ENCODE measurements around the gene EVL.
"Not testable (repeated sequence)": the region's sequence is repeated elsewhere in the genome, so short reads cannot be mapped to it uniquely, and the experiment has no call there.

EVL gene

DNA sequence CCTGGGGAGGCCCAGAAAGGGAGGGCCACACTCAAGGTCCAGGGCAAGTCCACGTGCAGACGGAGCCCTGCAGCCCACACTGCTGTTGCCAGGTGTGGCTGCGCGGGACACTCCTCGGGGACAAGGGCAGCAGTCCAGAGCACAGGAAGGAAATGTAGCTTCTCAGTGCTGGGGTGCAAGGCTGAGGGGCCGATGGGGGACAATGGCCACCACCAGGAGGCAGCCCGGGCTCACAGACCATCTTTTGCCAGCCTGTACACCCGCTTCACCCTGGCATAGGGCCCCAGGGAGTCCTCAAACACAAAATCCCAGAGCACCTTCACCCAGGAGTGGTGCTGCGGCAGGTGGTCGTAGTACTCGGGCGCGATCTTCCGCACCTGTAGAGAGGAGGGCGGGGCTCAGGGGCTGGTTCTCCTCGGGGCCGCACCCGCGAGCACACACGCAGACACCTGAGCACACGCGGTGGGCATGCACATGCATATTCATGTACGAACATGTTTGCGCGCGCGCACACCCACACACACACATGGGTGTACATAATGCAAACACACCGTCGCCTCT, 81.4 kb downstream of the EVL start:
- DNase-seq (ENCODE audit: low read depth in 2 of 2): no peak

DNA sequence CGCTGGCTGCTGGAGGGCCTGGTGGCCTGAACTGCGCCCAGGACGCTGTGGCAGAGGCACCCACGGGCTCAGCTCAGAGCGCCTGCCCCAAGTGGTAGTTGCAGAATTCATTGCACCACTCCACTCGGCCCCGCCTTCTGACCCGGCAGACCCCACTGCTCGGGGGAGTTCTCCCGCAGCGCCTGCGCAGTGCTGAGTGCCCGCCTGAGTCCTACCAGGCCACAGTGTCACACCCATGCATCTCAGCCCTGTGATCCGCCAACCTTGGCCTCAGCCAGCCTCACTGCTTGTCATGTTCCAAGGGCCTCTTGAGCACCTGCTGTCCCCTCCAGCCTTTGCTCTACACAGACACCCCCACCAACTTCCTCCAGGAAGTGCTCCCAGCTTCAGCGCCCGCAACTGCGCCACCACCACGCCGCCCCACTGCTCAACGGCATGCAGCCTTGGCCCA, 82.0 kb downstream of the EVL start:
- DNase-seq (ENCODE audit: low read depth in 2 of 2): no peak

DNA sequence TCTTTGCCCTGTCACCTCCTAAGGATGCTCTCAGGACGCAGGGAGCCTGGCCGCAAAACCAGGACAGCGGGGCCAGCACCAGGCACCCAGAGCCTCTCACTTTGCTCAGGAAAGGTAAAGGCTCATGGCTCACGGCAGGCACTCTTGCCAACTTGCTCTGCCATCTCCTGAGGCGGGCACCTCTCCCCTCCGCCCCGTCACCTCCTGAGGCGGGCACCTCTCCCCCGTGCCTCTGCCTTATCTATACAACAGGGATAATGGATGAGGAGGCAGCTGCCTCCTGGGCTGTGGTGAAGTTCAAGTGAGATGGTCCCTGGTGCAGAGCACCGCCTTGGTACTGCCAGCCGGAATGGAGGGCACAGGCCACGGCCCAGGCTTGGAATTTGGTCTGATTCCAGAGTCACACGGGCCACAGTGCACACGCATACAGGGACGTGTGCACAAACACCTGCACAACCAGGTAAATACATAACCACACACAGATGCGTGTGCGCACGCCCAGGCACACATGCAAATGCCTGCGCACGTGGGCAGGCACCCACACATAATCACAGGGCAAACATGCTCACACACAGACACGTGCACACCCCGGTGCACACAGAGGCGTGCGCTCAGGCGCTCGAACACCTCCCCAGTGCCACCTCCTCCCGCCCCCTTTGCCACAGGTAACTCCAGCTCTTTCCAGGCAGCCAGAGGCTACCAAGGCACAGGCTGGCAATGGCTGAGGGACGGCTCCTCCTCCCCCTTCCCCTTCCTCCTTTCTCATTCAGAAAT, 82.7 kb downstream of the EVL start:
- no peak for DNase-seq (ENCODE audit: low read depth in 2 of 2)

DNA sequence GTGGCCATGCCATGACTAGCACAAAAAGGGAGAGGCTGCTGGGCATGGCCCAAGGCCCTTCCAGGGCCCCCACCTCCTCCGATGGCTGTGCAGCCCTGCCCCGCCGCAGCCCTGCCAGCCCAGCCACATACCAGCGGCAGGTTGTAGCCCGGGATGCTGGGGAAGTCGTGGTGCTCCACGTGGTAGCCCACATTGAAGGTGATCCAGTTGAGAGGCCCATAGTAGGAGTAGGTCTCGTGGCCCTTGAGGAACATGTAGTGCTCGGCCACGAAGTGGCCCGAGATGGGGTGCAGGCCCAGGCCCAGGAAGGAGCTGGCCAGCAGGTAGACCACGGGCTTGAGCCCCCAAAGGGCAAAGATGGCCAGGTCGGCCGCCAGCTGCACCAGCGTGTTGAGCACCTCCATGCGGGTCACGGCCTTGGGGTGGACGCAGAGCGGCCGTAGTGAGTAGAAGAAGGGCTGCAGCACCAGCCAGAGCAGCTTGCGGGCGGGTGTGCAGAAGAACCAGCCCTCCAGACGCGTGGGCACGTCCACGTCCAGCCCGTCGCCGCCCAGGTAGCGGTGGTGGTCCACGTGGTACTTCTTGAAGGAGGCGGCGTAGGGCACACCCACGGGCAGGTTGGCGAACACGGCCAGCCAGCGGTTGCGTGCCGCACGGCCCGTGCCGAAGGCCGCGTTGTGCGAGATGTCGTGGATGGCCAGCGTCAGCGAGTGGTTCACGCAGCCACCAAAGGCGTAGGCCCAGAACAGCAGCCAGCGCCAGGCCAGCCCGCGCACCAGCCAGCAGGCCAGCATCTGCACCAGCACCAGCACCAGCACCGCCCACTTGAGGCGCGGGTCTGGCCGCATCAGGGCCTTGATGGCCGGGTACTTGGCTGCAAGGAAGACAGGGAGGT, 83.9 kb downstream of the EVL start:
- no peak for DNase-seq (ENCODE audit: low read depth in 2 of 2)

DNA sequence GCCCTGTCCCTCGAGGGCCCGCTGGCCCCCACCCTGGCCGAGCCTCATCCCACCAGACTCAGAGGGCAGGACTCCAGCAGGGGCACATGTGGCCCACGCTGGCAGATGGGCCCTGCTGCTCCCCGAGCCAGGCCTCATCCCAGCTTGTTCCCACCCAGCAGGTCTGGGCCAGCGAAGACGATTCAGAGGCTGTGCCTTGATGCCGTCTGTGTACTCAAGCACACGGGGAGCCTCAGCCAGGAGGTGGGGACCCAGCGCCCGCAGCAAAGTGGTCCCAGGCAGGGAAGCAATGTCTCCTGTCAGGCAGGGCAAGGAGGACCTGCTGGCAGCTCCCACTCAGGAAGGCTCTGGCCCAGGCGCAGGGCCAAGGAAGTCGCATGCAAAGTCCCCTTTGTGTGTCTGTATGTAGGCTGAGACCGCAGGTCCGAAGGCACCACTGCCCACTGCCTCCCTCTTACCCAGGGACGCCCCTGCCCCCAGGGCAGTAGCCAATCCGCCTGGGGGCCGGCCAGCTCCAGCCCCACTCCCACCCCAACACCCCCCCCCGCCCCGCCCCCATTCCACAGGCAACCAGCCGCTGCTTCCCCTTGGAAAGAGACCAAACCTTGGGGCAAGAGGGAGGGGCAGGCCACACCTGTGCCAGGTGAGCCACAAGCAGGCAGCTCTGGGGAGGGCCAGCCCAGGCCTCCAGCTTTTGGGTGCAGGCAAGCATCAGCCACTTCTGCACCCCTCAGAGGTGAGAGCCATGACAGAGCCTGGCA, 84.8 kb downstream of the EVL start:
- DNase-seq (ENCODE audit: low read depth in 2 of 2): no peak

DNA sequence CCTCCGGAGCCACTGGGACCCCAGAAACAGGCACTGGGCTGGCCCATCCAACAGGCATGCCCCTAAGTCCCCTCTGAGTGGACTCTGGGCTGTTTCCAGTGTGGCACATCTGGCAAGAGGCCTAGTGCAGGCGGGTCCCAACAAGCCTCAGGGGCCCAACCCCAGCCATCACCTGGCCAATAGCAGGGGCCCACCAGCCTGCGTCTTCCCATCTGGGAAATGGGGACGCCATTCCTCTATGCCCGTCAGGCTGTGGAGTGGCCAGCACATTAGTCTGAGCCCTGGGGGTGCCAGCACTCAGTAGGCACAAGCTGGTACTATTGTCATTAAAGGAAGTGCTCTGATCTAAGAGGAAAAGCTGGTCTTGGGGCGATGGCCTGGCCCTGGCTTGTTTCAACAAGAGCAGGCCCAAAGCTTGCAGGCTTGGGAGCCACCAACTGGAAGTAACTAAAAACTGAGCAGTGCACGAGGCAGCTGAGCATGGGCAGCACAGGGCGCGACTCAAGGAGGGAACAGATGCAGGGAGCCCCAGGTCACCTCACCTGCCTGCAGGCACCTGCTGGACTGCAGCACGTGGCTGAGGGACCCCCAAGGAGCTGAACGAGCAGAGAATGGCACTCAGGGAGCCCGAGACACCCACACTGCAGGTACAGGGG, 85.8 kb downstream of the EVL start:
- DNase-seq (ENCODE audit: low read depth in 2 of 2): no peak

DNA sequence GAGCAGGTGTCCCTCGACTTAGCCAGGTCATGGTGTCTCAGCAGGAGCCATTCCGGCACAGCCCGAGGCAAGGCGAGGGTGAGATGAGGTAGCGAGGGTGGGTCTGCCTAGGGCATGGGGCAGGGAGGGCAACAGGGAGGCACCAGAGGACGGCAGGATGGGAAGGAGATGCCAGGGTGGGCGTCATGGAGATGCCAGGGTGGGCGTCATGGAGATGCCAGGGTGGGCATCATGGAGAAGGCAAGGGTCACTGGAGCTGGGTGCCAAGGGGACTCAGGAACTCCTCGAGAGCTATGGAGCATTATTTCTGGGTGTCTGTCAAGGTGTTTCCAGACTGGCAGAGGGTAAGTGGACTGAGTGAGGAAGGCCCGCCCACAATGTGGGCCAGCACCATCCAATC, 86.9 kb downstream of the EVL start:
- DNase-seq (ENCODE audit: low read depth in 2 of 2): no peak

DNA sequence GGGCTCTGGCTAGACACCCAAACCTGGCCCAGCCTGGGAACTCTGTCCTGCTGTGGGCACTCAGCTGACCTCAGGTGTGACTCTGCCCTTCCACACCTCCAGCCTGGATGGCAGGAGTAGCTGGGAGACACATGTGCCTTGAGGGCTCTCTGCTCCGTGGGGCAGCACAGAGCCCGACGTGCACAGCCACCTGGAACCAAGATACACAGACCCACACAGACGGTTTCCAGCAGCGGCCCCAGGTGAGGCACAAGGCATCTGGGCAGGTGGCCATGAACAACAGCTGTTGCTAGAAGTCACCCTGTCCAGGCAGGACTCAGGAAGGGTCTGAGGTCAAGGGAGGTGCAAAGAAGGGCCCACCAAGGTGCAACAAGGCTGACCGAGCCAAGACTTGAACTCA, 88.3 kb downstream of the EVL start:
- no peak for DNase-seq (ENCODE audit: low read depth in 2 of 2)

DNA sequence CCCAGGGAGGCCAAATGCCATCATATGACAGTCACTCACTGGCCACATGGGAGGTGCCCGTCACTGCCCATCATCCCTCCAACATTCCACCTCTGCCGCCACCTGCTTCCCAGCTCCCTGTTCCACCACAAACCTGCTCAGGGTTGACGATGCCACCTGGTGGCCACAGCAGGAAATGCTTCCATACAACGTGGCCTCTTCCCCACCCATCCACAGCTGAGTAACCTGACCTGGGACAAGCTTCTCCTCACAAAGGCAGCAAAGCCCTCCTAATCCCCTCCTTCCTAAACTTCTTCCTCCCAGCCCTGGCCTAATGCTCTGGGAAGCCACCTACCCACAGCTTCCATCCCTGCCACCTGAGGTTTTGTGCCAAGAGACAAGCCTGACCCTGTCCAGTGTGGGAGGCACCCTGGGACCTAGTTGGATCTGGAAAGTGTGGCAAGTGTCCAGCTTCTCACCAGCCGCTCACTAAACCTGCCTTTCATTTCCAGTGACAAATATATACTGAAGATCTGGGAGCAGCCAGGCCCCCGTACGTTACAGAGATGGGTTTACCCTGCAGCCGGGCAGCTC, 89.9 kb downstream of the EVL start:
- no peak for DNase-seq (ENCODE audit: low read depth in 2 of 2)

DNA sequence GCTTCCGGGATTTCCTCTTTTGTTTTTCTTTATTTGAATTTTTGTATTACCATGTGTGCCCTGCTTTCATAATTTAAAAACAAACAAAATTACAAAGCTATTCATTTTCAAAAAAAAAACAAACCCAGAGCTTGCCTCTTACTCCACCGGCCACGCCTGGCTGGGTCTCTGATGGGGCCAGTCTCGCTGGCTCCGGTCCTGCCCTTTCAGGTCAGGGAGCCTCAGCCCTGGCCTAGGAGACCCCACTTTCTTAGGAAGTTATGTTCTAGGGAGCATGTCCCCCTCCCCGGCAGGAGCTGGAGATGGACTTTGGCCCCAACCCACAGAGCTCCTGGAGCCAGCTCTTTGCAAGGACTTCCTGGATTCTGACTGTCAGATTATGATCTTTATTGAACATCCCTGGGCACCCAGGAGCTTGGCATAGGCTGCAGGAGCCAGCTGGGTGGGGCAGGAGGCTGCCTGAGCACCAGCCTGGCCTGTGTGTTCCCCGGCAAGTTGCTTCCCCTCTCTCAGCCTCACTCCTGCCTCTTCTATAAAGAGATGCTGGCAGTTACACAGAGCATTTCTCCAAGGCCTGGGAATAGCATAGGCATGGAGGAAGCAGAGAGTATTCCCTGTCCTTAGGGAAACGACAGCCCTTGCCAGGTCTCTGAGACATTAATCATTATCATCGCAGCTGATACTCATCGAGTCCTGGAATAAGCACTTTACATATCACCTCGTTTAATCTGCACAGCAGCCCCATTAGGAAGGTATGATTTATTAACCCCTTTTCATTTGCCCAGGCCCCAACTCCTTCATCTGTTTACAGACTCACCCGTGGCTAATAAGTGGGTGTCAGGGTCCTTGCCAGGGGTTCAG, 90.8 kb downstream of the EVL start:
- DNase-seq (ENCODE audit: low read depth in 2 of 2): no peak

DNA sequence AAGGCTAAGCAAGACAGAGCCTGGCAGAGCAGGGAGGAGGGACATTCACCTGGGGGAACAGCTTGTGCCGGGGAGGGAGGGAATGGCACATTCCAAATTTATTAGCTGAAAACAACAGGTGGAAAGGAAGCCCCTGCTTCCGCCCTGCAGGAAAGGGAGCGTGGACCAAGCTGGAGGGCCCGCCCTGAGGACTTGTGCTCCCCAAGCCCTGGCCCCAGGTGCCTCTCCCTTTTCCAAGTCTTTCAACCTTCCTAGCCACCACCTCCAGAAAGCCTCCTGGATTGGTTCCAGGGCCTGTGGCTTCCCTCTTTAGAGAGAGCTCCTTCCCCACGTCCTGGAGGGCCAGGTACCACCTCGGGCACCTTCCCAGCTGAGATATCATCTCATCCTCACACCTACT, 91.6 kb downstream of the EVL start:
- DNase-seq (ENCODE audit: low read depth in 2 of 2): no peak

DNA sequence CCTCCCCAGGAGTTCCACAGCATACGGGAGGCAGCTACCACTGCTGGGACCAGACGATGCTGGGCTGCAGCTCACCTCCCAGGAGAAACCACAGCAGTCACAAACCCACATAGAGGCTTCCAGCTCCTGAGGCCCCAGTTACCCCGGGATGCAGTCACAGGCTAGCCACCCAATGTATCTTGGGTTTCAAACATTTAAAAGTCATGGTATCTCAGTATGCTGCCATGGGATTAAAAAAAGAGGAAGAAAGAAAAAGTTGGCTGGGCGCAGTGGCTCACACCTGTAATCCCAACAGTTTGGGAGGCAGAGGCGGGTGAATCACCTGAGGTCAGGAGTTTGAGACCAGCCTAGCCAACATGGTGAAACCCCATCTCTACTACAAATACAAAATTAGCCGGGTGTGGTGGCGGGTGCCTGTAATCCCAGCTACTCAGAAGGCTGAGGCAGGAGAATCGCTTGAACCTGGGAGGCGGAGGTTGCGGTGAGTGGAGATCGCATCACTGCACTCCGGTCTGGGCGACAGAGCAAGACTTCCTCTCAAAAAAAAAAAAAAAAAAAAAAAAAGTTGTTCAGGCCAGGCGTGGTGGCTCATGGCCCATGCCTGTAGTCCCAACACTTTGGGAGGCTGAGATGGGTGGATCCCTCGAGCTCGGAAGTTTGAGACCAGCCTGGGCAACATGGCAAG, 92.5 kb downstream of the EVL start:
- DNase-seq (ENCODE audit: low read depth in 2 of 2): not testable (repeated sequence)

DNA sequence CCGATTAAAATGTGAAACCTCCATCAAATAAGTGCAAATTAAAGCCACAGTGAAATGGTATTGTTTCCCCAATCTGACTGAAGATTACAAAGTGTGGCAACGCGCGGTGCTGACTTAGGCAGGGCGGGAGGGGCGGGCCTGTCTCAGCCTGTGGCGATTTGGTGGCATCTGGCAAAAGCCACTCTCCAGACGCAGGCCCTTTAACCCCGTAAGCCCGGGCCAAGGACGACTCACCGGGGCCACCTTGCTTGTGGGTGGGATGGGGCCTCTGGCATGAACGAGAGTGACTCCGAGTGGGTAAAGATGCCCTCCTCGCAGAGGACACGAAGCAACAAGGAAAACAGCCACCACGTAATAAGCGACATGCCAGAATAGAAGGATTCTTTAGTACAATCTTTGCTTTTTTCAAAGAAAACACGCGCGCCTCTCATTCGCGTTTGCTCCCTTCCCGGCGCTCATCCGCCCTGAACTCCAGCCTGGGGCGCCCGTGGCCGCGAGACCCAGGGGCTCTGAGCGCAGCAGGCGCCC, 93.4 kb downstream of the EVL start:
- no peak for DNase-seq (ENCODE audit: low read depth in 2 of 2)

DNA sequence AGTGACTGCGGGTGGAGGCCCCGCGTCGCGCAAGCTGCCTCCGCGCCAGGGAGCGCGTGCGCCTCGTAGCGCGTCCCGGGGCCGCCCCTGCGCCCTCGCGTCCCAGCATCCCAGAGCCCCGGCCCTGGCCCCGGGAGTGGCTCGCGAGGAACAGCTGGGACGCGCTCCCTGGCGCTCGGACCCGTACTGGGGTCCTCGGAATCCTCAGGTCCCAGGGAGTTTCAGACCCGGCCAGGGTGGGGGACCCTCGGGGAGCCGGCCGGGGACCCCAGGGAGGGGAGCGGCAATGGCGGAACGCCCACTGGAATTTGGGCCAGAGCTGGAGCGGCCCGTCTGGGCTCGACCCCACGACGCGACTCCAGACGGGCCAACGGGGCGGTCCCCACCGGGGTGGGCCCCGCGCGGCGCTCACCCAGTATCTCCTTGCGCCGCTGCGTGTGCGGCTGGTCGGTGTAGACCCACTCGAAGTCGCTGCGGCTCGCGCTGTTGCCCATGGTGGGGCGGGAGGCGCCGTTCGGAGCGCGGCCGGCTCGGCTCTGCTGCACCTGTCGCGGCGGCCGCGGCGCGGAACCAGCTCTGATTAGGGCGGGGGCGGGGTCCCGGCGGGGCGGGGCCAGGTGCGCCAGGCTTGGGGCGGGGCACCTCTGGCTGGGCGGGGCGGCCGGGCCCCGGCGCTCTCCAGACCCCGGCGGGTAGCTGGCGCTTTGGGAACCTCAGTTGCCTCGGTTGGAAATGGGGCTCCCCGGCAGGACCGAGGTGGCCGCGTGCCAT, 94.1 kb downstream of the EVL start, which contains the start of gene DEGS2:
TSS of gene DEGS2 (minus strand) at position 552 of the 771 bp plus-strand sequence. CDS start at position 494, 58 bp downstream.
- no peak for DNase-seq (ENCODE audit: low read depth in 2 of 2)

DNA sequence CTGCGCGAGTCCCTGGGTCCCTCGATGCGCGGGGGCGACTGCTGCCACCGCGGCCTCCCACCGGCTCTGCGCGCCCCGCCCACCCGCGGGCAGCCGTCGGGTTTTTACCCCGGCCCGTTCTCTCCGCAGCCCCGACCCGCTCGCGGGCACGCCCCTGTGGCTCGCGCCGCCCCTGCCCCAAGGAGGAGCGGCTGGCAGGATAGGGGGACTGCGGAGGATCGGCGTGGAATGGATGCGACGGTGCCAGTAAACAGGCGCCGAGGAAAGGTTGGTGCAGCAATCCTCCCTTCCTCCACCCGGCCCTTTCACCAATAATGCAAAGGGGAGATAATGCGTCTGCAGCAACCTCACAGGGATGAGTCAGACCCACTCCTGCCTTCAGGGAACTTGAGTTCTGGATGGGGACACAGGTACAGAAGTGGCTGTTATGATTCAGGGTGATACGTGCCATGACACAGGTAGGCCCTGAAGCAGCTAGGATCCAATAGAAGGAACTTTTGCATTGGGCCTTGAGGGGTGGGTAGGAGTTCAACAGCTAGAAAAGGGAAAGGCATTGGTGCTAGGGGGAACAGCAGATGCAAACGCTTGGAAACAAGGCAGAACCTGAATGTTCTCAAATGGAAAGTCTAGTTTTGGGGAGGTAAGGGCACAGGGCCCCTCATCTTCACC, 94.8 kb downstream of the EVL start:
- no peak for DNase-seq (ENCODE audit: low read depth in 2 of 2)

DNA sequence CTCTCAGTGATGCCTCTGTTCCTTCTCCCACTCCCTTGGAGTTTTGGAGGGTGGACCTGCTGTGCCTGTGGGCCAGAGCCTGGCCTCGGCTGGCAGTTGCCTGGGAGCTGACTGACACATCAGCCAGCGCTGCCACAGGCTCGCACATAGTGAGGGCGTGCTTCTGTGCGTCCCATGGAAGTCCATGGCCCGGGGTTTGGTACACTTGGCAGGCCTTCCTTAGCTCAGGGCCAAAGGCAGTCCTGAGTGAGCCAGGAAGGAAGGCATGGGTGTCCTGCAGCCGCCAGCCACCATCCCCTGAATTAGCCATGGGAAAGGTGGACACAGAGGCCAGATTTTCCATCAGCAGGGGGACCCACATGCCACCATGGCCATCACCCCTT, 95.3 kb downstream of the EVL start:
- no peak for DNase-seq (ENCODE audit: low read depth in 2 of 2)

DNA sequence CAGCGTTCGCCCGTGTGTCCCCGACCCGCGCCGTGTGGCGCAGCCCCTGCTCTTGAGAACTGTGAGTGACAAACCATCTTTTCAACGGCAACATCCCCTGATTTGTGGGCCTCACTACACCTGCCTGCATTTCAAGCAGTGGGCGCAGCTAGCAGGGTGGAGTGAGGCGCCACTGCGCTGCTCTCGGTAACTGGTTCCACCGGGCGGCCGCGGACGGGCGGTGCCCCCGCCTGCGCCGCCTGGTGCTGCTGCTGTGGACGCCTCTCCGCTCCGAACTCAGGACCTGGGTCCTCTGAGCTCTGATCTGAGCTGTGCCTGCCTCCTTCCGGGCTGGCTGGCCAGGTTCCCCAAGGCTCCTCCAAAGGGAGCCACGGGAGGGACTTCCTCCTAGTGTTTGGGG, 100.2 kb downstream of the EVL start:
- no peak for DNase-seq (ENCODE audit: low read depth in 2 of 2)
